ENCODE results near the gene GLOD4.
"Not testable (repeated sequence)": the region's sequence is repeated elsewhere in the genome, so short reads cannot be mapped to it uniquely, and the experiment has no call there.

Gene GLOD4

GRCh38 chr17:773016-773415, 9.1 kb downstream of the GLOD4 start:
- DNase-seq: no peak

- no peak for DNase-seq
Observed at GRCh38 chr17:767076-767475, 15.0 kb downstream of the GLOD4 start.

- no peak for DNase-seq
Observed at GRCh38 chr17:760371-760770, 21.7 kb downstream of the GLOD4 start.

- no peak for DNase-seq
Observed at GRCh38 chr17:759964-760363, 22.1 kb downstream of the GLOD4 start.

GRCh38 chr17:756010-756567, 26.0 kb downstream of the GLOD4 start:
- DNase-seq: not testable (repeated sequence)

- DNase-seq: not testable (repeated sequence)
Observed at GRCh38 chr17:755319-755961, 26.6 kb downstream of the GLOD4 start.

GRCh38 chr17:753418-753817, 28.7 kb downstream of the GLOD4 start:
- DNase-seq: no peak

- DNase-seq: no peak
Observed at GRCh38 chr17:752620-753219, 29.4 kb downstream of the GLOD4 start.

GRCh38 chr17:752002-752619, 30.0 kb downstream of the GLOD4 start, which contains the start of gene GEMIN4:
GEMIN4 (minus strand) TSS chr17:752264; CDS start chr17:752142, 122 bp downstream.
- DNase-seq: peak; percentile 96

- DNase-seq: peak; percentile 54
Observed at GRCh38 chr17:751269-752001, 30.6 kb downstream of the GLOD4 start.

- DNase-seq: no peak
Observed at GRCh38 chr17:750431-751037, 31.5 kb downstream of the GLOD4 start.

- DNase-seq: not testable (repeated sequence)
Observed at GRCh38 chr17:749359-749758, 32.7 kb downstream of the GLOD4 start.

- not testable (repeated sequence) for DNase-seq
Observed at GRCh38 chr17:748604-749003, 33.5 kb downstream of the GLOD4 start.

GRCh38 chr17:746783-747629, 35.1 kb downstream of the GLOD4 start:
- DNase-seq: no peak

GRCh38 chr17:746181-746580, 35.9 kb downstream of the GLOD4 start:
- DNase-seq: no peak

- no peak for DNase-seq
Observed at GRCh38 chr17:745406-745805, 36.7 kb downstream of the GLOD4 start.

- no peak for DNase-seq
Observed at GRCh38 chr17:744937-745336, 37.1 kb downstream of the GLOD4 start.

- no peak for DNase-seq
Observed at GRCh38 chr17:743139-743538, 38.9 kb downstream of the GLOD4 start.

GRCh38 chr17:742147-742793, 39.8 kb downstream of the GLOD4 start:
- DNase-seq: no peak

- DNase-seq: peak; percentile 22
Observed at GRCh38 chr17:740240-741017, 41.7 kb downstream of the GLOD4 start.
